GM21390 (cell line): ENCODE measurements around the gene PIEZO1.

Experiments
- ATAC-seq: cut with Tn5 transposase; IDR thresholded peaks from one replicate; pipeline ENCODE4 v1.9.1; 2021; ENCODE audit not compliant: unreplicated experiment

Gene PIEZO1

GRCh38 chr16:88721815-88722755 lies 62.9 kb downstream of the PIEZO1 start:
- no peak for ATAC-seq

DNA sequence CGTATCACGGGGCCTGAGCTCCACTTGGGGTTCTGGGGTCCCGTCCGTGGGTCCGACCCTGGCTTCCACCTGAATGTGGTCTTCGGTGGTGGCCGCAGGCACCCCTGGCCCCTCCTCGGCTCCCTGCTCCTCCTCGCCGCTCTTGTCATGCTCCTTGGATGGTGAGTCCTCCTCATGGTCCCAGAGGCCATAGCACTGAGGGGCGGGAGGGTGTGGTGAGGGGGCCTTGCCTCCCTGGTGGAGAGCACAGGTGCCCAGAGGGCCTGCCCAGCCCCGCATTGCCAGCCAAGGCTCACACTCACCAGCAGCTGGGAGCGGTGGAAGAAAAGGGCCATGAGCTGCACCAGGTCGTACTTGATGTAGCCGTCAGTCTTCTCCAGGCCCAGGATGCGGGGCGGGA lies 63.8 kb downstream of the PIEZO1 start:
- no peak for ATAC-seq

- no peak for ATAC-seq
Observed at GRCh38 chr16:88720396-88720970, 64.5 kb downstream of the PIEZO1 start.

DNA sequence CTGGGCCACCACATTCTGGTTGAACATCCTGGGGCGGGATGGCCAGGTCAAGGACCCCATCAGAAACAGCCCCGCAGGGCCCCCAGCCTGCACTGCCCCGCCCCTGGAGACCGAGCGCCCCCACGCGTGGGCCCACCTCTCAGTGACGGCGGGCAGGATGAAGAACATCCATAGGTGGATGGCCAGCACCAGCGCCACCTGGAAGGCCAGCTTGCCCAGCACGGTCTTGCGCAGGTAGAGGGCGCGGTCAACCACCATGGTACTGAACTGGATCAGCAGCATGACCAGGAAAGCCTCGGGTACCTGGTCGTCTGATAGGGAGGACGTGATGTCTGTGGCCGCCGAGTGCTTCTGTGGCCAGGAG lies 65.1 kb downstream of the PIEZO1 start:
- no peak for ATAC-seq

DNA sequence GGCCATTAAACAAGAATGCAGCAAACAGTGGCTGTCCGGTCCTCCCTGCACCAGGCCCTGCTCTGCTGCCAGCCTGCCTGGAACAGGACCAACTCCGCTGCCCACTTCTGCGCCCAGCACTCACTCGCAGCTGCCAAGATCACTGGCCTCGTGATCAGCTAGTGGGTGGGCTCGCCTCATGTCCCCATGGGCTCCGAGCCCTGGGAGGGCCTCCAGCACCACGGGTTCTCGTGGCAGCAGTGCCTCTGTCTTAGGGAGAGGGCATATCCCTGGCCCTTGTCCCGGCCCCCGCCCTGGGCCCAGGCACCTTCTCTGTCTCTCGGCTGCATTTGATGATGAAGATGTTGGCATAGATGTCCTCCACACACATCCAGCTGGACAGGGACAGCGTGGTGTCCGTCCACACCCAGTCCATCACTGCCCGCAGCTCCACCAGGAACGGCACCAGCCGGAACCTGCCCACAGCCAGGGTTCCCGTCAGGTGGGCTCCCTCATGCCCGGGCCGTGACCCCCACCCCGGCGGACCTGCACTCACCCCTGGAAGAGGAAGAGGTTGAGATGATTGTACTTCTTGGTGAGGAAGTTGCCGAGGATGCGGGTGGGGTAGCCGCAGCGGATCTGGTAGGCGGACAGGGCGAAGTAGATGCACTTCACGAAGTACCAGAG lies 65.6 kb downstream of the PIEZO1 start:
- ATAC-seq: no peak

DNA sequence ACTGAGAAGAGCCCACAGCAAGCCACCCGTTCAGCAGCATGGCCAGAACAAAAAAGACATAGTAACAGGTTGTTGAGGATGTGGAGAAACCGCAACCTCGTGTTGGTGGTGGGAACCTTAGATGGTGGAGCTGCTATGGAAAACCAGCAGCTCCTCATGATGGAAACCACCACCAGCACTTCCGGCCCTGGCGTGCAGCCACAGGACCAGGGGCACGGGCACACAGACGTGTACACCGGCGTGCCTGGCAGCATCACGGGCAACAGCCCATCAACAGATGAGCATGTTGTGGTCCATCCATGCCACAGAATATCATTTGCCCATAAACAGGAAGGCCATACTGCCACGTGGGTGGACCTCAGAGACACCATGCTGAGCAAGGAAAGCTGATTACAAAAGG lies 66.8 kb downstream of the PIEZO1 start:
- ATAC-seq: no peak

- no peak for ATAC-seq
Observed at GRCh38 chr16:88716601-88717001, 68.4 kb downstream of the PIEZO1 start.

GRCh38 chr16:88716201-88716600 lies 68.8 kb downstream of the PIEZO1 start:
- no peak for ATAC-seq

GRCh38 chr16:88715312-88716190 lies 69.5 kb downstream of the PIEZO1 start:
- ATAC-seq: no peak

- ATAC-seq: no peak
Observed at GRCh38 chr16:88714420-88715302, 70.4 kb downstream of the PIEZO1 start.

DNA sequence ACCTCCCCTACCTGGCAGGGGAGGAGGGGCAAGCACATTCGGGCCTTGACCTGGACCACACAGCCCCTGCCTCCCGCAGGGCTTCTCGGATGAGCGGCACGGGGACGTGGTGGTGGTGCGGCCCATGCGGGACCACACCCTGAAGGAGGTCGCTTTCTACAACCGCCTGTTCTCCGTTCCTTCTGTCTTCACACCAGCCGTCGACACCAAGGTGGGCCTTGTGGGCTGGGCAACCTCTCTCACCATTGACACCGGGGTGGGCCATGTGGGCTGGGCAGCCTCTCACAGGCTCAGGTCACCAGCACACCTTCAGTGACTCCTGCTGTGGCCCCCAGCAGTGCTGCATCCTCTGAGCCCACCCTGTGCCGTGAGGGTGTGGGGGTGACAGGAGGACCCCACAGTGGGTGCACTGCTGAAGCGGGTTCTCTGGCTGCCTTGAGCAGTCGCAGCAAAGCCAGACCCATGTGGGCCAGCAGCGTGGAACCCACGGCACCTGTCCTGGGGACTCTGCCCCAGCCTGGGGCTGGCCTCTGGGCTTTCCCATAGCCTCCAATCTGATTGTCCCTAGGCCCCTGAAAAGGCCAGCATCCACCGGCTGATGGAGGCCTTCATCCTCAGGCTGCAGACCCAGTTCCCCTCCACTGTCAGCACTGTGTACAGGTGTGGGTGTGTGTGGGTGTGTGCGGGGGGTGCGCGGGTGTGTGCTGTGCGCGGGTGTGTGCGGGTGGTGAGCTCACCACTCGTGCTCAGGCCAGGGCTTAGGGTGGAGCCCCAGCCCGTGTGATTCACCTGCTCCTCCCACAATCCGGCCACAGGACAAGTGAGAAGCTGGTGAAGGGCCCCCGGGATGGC lies 71.2 kb downstream of the PIEZO1 start:
- no peak for ATAC-seq

- ATAC-seq: no peak
Observed at GRCh38 chr16:88713054-88713453, 72.0 kb downstream of the PIEZO1 start.

DNA sequence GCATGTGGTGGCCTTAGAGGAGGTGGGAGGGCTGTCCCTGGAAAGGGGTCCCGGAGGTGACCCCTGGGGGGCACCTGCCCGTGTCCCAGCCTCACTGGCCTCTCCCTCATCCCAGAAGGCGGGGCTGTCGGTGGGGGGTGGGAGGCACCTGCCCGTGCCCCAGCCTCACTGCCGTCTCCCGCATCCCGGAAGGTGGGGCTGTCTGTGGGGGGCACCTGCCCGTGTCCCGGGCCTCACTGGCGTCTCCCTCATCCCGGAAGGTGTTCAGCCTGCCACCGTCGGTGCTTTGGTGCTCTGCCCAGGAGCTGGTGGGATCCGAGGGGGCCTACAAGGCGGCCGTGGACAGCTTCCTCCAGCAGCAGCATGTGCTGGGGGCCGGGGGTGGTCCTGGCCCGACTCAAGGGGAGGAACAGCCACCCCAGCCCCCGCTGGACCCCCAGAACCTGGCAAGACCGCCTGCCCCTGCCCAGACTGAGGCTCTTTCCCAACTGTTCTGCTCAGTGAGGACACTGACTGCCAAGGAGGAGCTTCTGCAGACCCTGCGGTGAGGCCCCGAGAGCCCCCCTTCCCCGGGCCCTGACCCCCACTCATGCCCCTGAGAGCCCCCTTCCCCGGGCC lies 72.5 kb downstream of the PIEZO1 start:
- no peak for ATAC-seq

GRCh38 chr16:88711750-88712340 lies 73.2 kb downstream of the PIEZO1 start:
- ATAC-seq: no peak

DNA sequence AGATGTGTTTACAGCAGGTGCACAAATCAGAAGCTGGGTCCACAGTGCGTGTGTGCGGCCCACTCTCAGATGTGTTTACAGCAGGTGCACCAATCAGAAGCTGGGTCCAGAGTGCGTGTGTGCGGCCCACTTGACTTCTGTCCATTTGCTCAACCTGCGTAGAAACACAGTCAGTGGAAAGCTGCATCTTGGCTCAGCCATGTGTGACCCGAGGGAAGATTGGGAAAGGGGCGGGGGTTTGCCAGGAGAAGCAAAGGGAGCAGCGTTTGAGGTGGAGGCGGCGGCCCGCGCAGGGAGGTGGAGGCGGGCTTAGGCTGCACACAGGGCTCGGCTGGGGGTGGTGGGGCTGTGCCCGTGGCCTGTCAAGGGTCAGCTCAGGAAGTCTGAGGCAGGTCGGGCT lies 74.5 kb downstream of the PIEZO1 start:
- ATAC-seq: no peak

DNA sequence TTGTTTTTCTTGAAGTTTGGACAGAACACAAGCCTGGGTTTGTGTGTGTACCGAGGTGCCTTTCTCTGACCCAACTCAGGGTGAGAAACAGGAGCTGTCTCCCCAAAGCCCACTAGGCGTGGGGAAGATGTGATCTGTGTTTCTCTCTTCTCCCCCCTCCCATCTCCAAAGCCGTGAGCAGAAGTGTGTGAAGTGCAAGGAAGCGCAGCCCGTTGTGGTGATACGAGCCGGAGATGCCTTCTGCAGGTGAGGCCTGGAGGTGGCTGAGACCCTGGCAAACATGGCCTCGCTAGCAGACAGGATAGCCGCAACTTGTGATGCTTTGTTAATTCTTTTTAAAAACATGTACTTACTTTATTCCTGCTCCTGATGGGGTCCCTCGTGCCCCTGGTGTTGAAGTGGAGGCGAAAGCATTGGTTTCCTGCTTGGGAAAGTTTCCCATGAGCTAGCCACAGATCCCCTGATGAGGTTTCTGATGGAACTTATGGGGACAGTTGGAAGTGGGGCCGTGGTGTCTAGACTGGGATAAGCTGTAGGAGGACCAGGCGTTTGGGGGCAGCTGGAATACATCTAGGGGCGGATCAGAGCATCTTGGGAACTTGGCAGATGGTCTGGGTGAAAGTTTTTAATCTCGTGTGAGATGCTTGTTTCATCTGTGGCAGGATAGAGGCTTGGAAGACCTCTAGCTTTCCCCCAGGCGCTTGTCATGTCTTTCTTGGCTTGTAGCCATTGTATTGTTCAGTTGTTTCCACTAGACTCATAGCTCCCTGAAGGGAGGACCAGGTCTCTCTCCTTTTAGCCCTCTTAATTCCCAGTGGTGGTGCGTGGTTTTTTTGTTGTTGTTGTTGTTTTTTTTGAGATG lies 77.8 kb downstream of the PIEZO1 start:
- ATAC-seq: no peak

GRCh38 chr16:88706229-88706964 lies 78.6 kb downstream of the PIEZO1 start, which contains the start of the genes CTU2 and RNF166:
TSS of gene CTU2 (plus strand) at chr16:88706503. CDS start at chr16:88706531, 28 bp downstream.
TSS of gene RNF166 (minus strand) at chr16:88706408. CDS start at chr16:88706325, 83 bp downstream.
- peak; percentile 61 for ATAC-seq
